NB4 (cell line): Measurements from ENCODE around the gene MYORG.

Experiments
- MYC ChIP-seq: IDR thresholded peaks from 2 replicates; pipeline ENCODE4 v1.6.1; 2011; ENCODE audit warnings: low read depth, low read length
- POLR2A ChIP-seq: IDR thresholded peaks from 2 replicates; pipeline ENCODE4 v1.6.1; 2011; ENCODE audit warnings: mild to moderate bottlenecking; ENCODE audit not compliant: insufficient read length; ENCODE audit errors: extremely low read depth
- TF ChIP-seq, protein P1 (sequence below): IDR thresholded peaks from one replicate; pipeline ENCODE4 v1.5.1; 2012; ENCODE audit warnings: low read depth, low read length
- TF ChIP-seq, protein P2 (sequence below): IDR thresholded peaks from 2 replicates; pipeline ENCODE4 v1.6.1; 2011; ENCODE audit warnings: low read depth, low read length

DNA sequence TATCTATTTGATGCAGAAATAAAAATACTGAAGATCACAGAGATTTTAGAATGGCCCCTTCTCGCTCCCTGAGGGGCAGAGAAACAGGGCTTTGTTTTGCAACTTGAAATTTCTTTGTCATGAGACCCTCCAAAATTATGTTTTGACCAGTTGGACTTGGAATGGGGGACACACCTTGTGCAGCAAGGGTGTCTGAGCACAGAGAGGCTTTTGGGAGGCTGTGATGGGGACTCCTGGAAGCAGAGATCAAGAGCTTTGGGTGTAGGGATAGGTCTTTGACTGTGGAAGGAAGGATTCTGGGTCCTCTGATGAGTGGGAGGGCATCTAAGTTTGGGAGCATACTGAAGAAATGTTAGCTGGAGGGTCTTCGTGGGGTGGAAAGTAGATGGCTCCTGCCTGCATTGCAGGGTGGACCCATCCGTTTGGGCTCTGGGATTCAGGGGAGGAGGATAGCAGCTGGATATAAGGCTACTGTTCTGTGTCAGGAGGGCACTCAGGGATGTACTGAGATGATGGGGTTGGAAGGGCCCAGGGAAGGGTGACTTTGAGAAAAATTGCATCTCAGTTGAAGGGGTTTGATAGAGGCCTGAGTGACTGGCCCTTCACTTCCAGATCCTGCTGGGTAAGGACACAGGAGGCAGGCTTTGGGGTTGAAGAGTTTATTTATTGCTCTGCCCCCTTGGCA, 1.8 kb upstream of the MYORG start:
- TF ChIP-seq, protein P1, sequence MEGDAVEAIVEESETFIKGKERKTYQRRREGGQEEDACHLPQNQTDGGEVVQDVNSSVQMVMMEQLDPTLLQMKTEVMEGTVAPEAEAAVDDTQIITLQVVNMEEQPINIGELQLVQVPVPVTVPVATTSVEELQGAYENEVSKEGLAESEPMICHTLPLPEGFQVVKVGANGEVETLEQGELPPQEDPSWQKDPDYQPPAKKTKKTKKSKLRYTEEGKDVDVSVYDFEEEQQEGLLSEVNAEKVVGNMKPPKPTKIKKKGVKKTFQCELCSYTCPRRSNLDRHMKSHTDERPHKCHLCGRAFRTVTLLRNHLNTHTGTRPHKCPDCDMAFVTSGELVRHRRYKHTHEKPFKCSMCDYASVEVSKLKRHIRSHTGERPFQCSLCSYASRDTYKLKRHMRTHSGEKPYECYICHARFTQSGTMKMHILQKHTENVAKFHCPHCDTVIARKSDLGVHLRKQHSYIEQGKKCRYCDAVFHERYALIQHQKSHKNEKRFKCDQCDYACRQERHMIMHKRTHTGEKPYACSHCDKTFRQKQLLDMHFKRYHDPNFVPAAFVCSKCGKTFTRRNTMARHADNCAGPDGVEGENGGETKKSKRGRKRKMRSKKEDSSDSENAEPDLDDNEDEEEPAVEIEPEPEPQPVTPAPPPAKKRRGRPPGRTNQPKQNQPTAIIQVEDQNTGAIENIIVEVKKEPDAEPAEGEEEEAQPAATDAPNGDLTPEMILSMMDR: no peak
- TF ChIP-seq, protein P2, sequence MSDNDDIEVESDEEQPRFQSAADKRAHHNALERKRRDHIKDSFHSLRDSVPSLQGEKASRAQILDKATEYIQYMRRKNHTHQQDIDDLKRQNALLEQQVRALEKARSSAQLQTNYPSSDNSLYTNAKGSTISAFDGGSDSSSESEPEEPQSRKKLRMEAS: no peak
- TF ChIP-seq POLR2A: no peak
- no peak for TF ChIP-seq MYC
